Neural cell (in vitro differentiated cells): ENCODE results near the gene MAPK1. TPM values are rescaled to one million over a fixed set of nuclear protein-coding genes. Genes with fewer than 3 reads are reported as not detected.

Source experiments
- H2AFZ ChIP-seq: fragments of 200-600, 300-800 bp; sonication (generic), shearing (Covaris generic); 2 replicates; pipeline ENCODE4 v1.6.0; 2014; ENCODE audit warnings: low read depth, mild to moderate bottlenecking, antibody characterized with exemption, low read length, moderate library complexity
- H3F3A ChIP-seq: fragments of 200-600 bp; shearing (Covaris generic); 2 replicates; pipeline ENCODE4 v1.6.1; 2016; ENCODE audit warnings: mild to moderate bottlenecking, moderate library complexity, mixed read lengths, antibody characterized with exemption, low read length; ENCODE audit not compliant: insufficient read depth, poor library complexity, severe bottlenecking
- H3K27ac ChIP-seq: fragments of 200-600, 300-800 bp; sonication (generic), shearing (Covaris generic); 2 replicates; pipeline ENCODE4 v1.5.1; 2014; ENCODE audit warnings: mild to moderate bottlenecking, low read length, moderate library complexity
- H3K27me3 ChIP-seq: fragments of 300-800, 200-600 bp; sonication (generic), shearing (Covaris generic); 2 replicates; pipeline ENCODE4 v1.6.0; 2014; ENCODE audit warnings: mild to moderate bottlenecking, low read depth, low read length, moderate library complexity; ENCODE audit not compliant: insufficient read depth
- H3K36me3 ChIP-seq: fragments of 300-800, 200-600 bp; sonication (generic), shearing (Covaris generic); 2 replicates; pipeline ENCODE4 v1.5.1; 2014; ENCODE audit warnings: mild to moderate bottlenecking, antibody characterized with exemption, low read length, moderate library complexity; ENCODE audit not compliant: insufficient read depth
- H3K4me2 ChIP-seq: fragments of 300-800, 200-600 bp; sonication (generic), shearing (Covaris generic); 2 replicates; pipeline ENCODE4 v1.6.0; 2014; ENCODE audit warnings: mild to moderate bottlenecking, low read length
- H3K4me3 ChIP-seq: fragments of 300-800, 200-600 bp; sonication (generic), shearing (Covaris generic); 2 replicates; pipeline ENCODE4 v1.5.1; 2014; ENCODE audit warnings: mild to moderate bottlenecking, low read length, moderate library complexity
- H3K79me2 ChIP-seq: fragments of 200-600 bp; shearing (Covaris generic); replicated peaks from 2 replicates; pipeline ENCODE4 v1.6.0; 2014; ENCODE audit warnings: mild to moderate bottlenecking, low read length, moderate library complexity; ENCODE audit not compliant: insufficient read depth
- H3K9ac ChIP-seq: fragments of 300-800, 200-600 bp; sonication (generic), shearing (Covaris generic); 2 replicates; pipeline ENCODE4 v1.6.1; 2016; ENCODE audit warnings: mild to moderate bottlenecking, low read length, mixed read lengths
- H3K9me2 ChIP-seq: fragments of 200-600 bp; shearing (Covaris generic); 2 replicates; pipeline ENCODE4 v1.6.1; 2016; ENCODE audit warnings: mild to moderate bottlenecking, low read length, mixed read lengths; ENCODE audit not compliant: insufficient read depth
- H3K9me3 ChIP-seq: fragments of 200-600, 300-800 bp; sonication (generic), shearing (Covaris generic); 2 replicates; pipeline ENCODE4 v1.6.1; 2016; ENCODE audit warnings: mild to moderate bottlenecking, mixed run types, low read length, moderate library complexity, mixed read lengths
- H4K20me1 ChIP-seq: fragments of 200-600 bp; shearing (Covaris generic); 2 replicates; pipeline ENCODE4 v1.6.1; 2016; ENCODE audit warnings: mild to moderate bottlenecking, mixed run types; ENCODE audit not compliant: insufficient read depth
- CTCF ChIP-seq: fragments of 450-650 bp; IDR thresholded peaks from 2 replicates; pipeline ENCODE4 v1.5.1; 2014; ENCODE audit warnings: antibody characterized with exemption, mild to moderate bottlenecking, moderate library complexity; ENCODE audit not compliant: poor library complexity, severe bottlenecking
- EP300 ChIP-seq: fragments of 450-650 bp; conservative IDR thresholded peaks from 2 replicates; pipeline ENCODE4 v1.6.1; 2014; ENCODE audit warnings: antibody characterized with exemption, mild to moderate bottlenecking, moderate library complexity; ENCODE audit not compliant: poor library complexity, severe bottlenecking
- EZH2 ChIP-seq: fragments of 200-600, 300-800 bp; shearing (Covaris generic), sonication (generic); IDR thresholded peaks from 2 replicates; pipeline ENCODE4 v1.6.1; 2014; ENCODE audit warnings: antibody characterized with exemption, low read length, borderline replicate concordance, mild to moderate bottlenecking; ENCODE audit not compliant: insufficient read depth, poor library complexity, severe bottlenecking
- MXI1 ChIP-seq: fragments of 450-650 bp; conservative IDR thresholded peaks from 2 replicates; pipeline ENCODE4 v1.6.1; 2014; ENCODE audit warnings: antibody characterized with exemption, mild to moderate bottlenecking; ENCODE audit not compliant: poor library complexity, severe bottlenecking
- POLR2AphosphoS5 ChIP-seq: IDR thresholded peaks from 2 replicates; pipeline ENCODE4 v1.6.1; 2012
- RAD21 ChIP-seq: fragments of 450-650 bp; conservative IDR thresholded peaks from 2 replicates; pipeline ENCODE4 v1.6.1; 2014; ENCODE audit warnings: antibody characterized with exemption, mild to moderate bottlenecking, moderate library complexity
- REST ChIP-seq: IDR thresholded peaks from 2 replicates; pipeline ENCODE4 v1.6.1; 2012; ENCODE audit warnings: borderline replicate concordance
- SMC3 ChIP-seq: fragments of 450-650 bp; conservative IDR thresholded peaks from 2 replicates; pipeline ENCODE4 v1.6.1; 2014; ENCODE audit warnings: antibody characterized with exemption, mild to moderate bottlenecking, moderate library complexity; ENCODE audit not compliant: poor library complexity
- TAF1 ChIP-seq: IDR thresholded peaks from 2 replicates; pipeline ENCODE4 v1.6.1; 2012; ENCODE audit warnings: low read depth
- polyA plus RNA-seq: library from polyadenylated mRNA; depleted of rRNA; stranded (reverse); fragments of >200 nt; gene quantifications from 2 replicates; pipeline ENCODE4 v1.2.3, GENCODE V29; 2014

The MAPK1 gene
- polyA plus RNA-seq, 1 donor from 2014 or later: 43.3 TPM

- Histone ChIP-seq H3K79me2 (no peaks in the 10 kb centered on the region), H4K20me1 (no peaks in the 10 kb centered on the region), H3K9me2 (no peaks in the 10 kb centered on the region), H3K27ac (no peak overlapping the region), H3F3A (no peaks in the 10 kb centered on the region), H3K36me3 (no peaks in the 10 kb centered on the region), H3K27me3 (no peaks in the 10 kb centered on the region), H3K9ac (no peak overlapping the region), H2AFZ (no peak overlapping the region), H3K9me3 (no peaks in the 10 kb centered on the region), H3K4me3 (no peak overlapping the region), H3K4me2 (no peak overlapping the region)
- TF ChIP-seq TAF1 (no peak), MXI1 (no peak), REST (no peak), POLR2AphosphoS5 (no peak), CTCF (no peak), EP300 (no peak), RAD21 (no peak), SMC3 (no peak), EZH2 (no peak)
Measured at GRCh38 chr22:21902296-21903087, 35.0 kb upstream of the MAPK1 start.

GRCh38 chr22:21898354-21898896 is 31.0 kb upstream of the MAPK1 start:
- Histone ChIP-seq H4K20me1 (no peaks in the 10 kb centered on the region), H3K27me3 (no peaks in the 10 kb centered on the region), H2AFZ (no peak overlapping the region), H3K9me3 (no peaks in the 10 kb centered on the region), H3K27ac (no peak overlapping the region), H3K9ac (no peak overlapping the region), H3K9me2 (no peaks in the 10 kb centered on the region), H3K4me2 (no peak overlapping the region), H3K4me3 (no peak overlapping the region), H3K36me3 (no peaks in the 10 kb centered on the region), H3F3A (no peaks in the 10 kb centered on the region), H3K79me2 (no peaks in the 10 kb centered on the region)
- TF ChIP-seq CTCF (no peak), EP300 (no peak), RAD21 (no peak), SMC3 (no peak), REST (no peak), EZH2 (no peak), TAF1 (no peak), MXI1 (no peak), POLR2AphosphoS5 (no peak)
